Lung (tissue), 12 donors: ENCODE measurements around the gene SOBP. TPM values are rescaled to one million over a fixed set of nuclear protein-coding genes. Genes with fewer than 3 reads are reported as not detected.

Experiments
- ATAC-seq: fragments of 200-7000 bp; cut with Tn5 transposase; one replicate; pipeline ENCODE4 v1.9.1; 2020; ENCODE audit warnings: moderate number of reproducible peaks; ENCODE audit not compliant: insufficient read depth, low FRiP score
- DNase-seq, 3 donors: peaks; one replicate each; pipeline ENCODE4 v3.0.0-alpha.2; 2013 to 2017
- H3K27ac ChIP-seq, 2 donors: one replicate each; pipeline ENCODE4 v1.5.1; 2013; ENCODE audit warnings: mild to moderate bottlenecking in 2 of 2, moderate library complexity in 2 of 2, control low read depth in 1 of 2, inconsistent platforms in 1 of 2, low read depth in 1 of 2, low read length in 1 of 2
- H3K27me3 ChIP-seq, 3 donors: one replicate each; pipeline ENCODE4 v1.5.1; 2013; ENCODE audit warnings: low read length in 2 of 3; ENCODE audit not compliant: control insufficient read depth in 3 of 3, insufficient read depth in 3 of 3
- H3K36me3 ChIP-seq, 4 donors: one replicate each; pipeline ENCODE4 v1.5.1; 2013; ENCODE audit warnings: low read length in 4 of 4, mild to moderate bottlenecking in 1 of 4, moderate library complexity in 1 of 4; ENCODE audit not compliant: control insufficient read depth in 4 of 4, insufficient read depth in 4 of 4
- H3K4me1 ChIP-seq, 5 donors: one replicate each; pipeline ENCODE4 v1.5.1; 2013; ENCODE audit warnings: low read length in 5 of 5, mild to moderate bottlenecking in 2 of 5, moderate library complexity in 1 of 5; ENCODE audit not compliant: control insufficient read depth in 5 of 5, insufficient read depth in 5 of 5
- H3K4me3 ChIP-seq: one replicate; pipeline ENCODE4 v1.5.1; 2013; ENCODE audit warnings: mild to moderate bottlenecking, control low read depth, moderate library complexity
- H3K9ac ChIP-seq, 2 donors: one replicate each; pipeline ENCODE4 v1.5.1; 2013; ENCODE audit warnings: low read length in 2 of 2, control low read depth in 1 of 2; ENCODE audit not compliant: insufficient read depth in 1 of 2
- H3K9me3 ChIP-seq, 4 donors: one replicate each; pipeline ENCODE4 v1.5.1; 2013; ENCODE audit warnings: low read length in 3 of 4, mild to moderate bottlenecking in 1 of 4, moderate library complexity in 1 of 4; ENCODE audit not compliant: control insufficient read depth in 4 of 4, insufficient read depth in 3 of 4
- WGBS, 2 donors: extraction: QIAGEN DNeasy Blood & Tissue Kit; methylation state at CpG; one replicate each; pipeline ENCODE4 v1.1.7; 2013; 5-methylcytosine and 5-hydroxymethylcytosine counted together
- polyA plus RNA-seq, 2 donors: library from polyadenylated mRNA; stranded (reverse); fragments of 200-250 nt; gene quantifications; one replicate each; pipeline ENCODE4 v1.2.1, GENCODE V29; 2013
- total RNA-seq, 2 donors: library from RNA; depleted of rRNA in 1 of 2; stranded (reverse); fragments of >200 nt in 1 of 2; gene quantifications; one replicate each; pipeline ENCODE4 v1.2.1, GENCODE V29; 2014 to 2021
- TF ChIP-seq, protein P1 (sequence below): IDR thresholded peaks from 2 replicates; pipeline ENCODE4 v1.5.1; 2012; ENCODE audit warnings: mild to moderate bottlenecking; ENCODE audit errors: control extremely low read depth, extremely low read depth
- donor health status: control.
- donor health status: control.
- donor health status: Bipolar disorder and iron deficiency.
- donor health status: healthy.
- donor health status: DM: yes; HTN: yes; CAD: no.

The SOBP gene
- total and polyA plus RNA-seq, 4 donors = 1.6 to 14.5 (median 5.8) TPM

GRCh38 chr6:107442938-107443607 lies 46.8 kb upstream of the SOBP start:
- TF ChIP-seq, protein P1, sequence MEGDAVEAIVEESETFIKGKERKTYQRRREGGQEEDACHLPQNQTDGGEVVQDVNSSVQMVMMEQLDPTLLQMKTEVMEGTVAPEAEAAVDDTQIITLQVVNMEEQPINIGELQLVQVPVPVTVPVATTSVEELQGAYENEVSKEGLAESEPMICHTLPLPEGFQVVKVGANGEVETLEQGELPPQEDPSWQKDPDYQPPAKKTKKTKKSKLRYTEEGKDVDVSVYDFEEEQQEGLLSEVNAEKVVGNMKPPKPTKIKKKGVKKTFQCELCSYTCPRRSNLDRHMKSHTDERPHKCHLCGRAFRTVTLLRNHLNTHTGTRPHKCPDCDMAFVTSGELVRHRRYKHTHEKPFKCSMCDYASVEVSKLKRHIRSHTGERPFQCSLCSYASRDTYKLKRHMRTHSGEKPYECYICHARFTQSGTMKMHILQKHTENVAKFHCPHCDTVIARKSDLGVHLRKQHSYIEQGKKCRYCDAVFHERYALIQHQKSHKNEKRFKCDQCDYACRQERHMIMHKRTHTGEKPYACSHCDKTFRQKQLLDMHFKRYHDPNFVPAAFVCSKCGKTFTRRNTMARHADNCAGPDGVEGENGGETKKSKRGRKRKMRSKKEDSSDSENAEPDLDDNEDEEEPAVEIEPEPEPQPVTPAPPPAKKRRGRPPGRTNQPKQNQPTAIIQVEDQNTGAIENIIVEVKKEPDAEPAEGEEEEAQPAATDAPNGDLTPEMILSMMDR = no peak
- no peak overlapping the region for H3K27ac ChIP-seq
- no peaks in the 10 kb centered on the region for H3K27me3 ChIP-seq
- H3K4me3 ChIP-seq = no peak overlapping the region
- peaks cover 0 to 7% (median 3%) of the 10 kb centered on the region in 4 donors for H3K9me3 ChIP-seq
- peaks cover 0 to 6% (median 0%) of the 10 kb centered on the region in 5 donors for H3K4me1 ChIP-seq
- no peak overlapping the region for H3K9ac ChIP-seq
- peaks cover 0 to 2% (median 0%) of the 10 kb centered on the region in 4 donors for H3K36me3 ChIP-seq
- ATAC-seq = no peak
- 91 to 95% methylated on average over 2 of the region's 2 CpGs for WGBS, 2 donors
- DNase-seq = no peak

GRCh38 chr6:107443608-107444267 lies 46.2 kb upstream of the SOBP start:
- 88 to 93% methylated on average over 7 of the region's 7 CpGs for WGBS, 2 donors
- TF ChIP-seq, protein P1 = no peak
- ATAC-seq = no peak

GRCh38 chr6:107444277-107444676 lies 45.6 kb upstream of the SOBP start:
- H3K4me3 ChIP-seq = no peak overlapping the region
- H3K36me3 ChIP-seq = peaks cover 0 to 2% (median 0%) of the 10 kb centered on the region in 4 donors
- TF ChIP-seq, protein P1 = no peak
- peaks cover 0 to 6% (median 0%) of the 10 kb centered on the region in 5 donors for H3K4me1 ChIP-seq
- no peaks in the 10 kb centered on the region for H3K27me3 ChIP-seq
- H3K27ac ChIP-seq = no peak overlapping the region
- peaks cover 0 to 11% (median 3%) of the 10 kb centered on the region in 4 donors for H3K9me3 ChIP-seq
- H3K9ac ChIP-seq = no peak overlapping the region
- no peak for DNase-seq
- no peak for ATAC-seq
- WGBS, 2 donors = 92% methylated on average over 1 of the region's 1 CpG

More at GRCh38 chr6:107443608-107444267, 46.2 kb upstream of the SOBP start:
- no peak overlapping the region for H3K4me3 ChIP-seq
- no peak overlapping the region for H3K27ac ChIP-seq
- peaks cover 0 to 10% (median 3%) of the 10 kb centered on the region in 4 donors for H3K9me3 ChIP-seq
- H3K4me1 ChIP-seq = peaks cover 0 to 6% (median 0%) of the 10 kb centered on the region in 5 donors
- DNase-seq = no peak
- H3K9ac ChIP-seq = no peak overlapping the region
- peaks cover 0 to 2% (median 0%) of the 10 kb centered on the region in 4 donors for H3K36me3 ChIP-seq
- H3K27me3 ChIP-seq = no peaks in the 10 kb centered on the region
